Measurements from ENCODE around the gene ADSL. TPM values are rescaled to one million over a fixed set of nuclear protein-coding genes. Genes with fewer than 3 reads are reported as not detected.
A peak's percentile ranks its signal among the peaks of the same experiment; 100 is the strongest.

ADSL gene
- total RNA-seq, 1 donor from 2014 or later = 52.0 TPM

- intact Hi-C loops (cut with DNase I) = no loop called here
- no peak for ATAC-seq (ENCODE audit: poor library complexity)
- DNase-seq = no peak
Measured at GRCh38 chr22:40422558-40423309, 76.4 kb downstream of the ADSL start.

- DNase-seq = no peak
- peak; percentile 16 for ATAC-seq (ENCODE audit: poor library complexity)
- intact Hi-C loops (cut with DNase I) = no loop called here
Measured at GRCh38 chr22:40423310-40423688, 77.0 kb downstream of the ADSL start.

GRCh38 chr22:40423882-40424640 is 77.8 kb downstream of the ADSL start:
- ATAC-seq (ENCODE audit: poor library complexity) (peak; percentile 12), DNase-seq (no peak)
- intact Hi-C loops (cut with DNase I) = no loop called here

GRCh38 chr22:40425082-40425481 is 78.8 kb downstream of the ADSL start:
- DNase-seq (no peak), ATAC-seq (ENCODE audit: poor library complexity) (no peak)
- intact Hi-C loops (cut with DNase I) = no loop called here

- ATAC-seq (ENCODE audit: poor library complexity) (no peak), DNase-seq (no peak)
- intact Hi-C loops (cut with DNase I) = no loop called here
Measured at GRCh38 chr22:40426594-40427333, 80.5 kb downstream of the ADSL start.

GRCh38 chr22:40428796-40429195 is 82.5 kb downstream of the ADSL start:
- DNase-seq (no peak), ATAC-seq (ENCODE audit: poor library complexity) (no peak)
- intact Hi-C loops (cut with DNase I) = no loop called here

- ATAC-seq (ENCODE audit: poor library complexity) (no peak), DNase-seq (no peak)
- intact Hi-C loops (cut with DNase I) = no loop called here
Measured at GRCh38 chr22:40429481-40429880, 83.2 kb downstream of the ADSL start.

- ATAC-seq (ENCODE audit: poor library complexity) (no peak), DNase-seq (no peak)
- intact Hi-C loops (cut with DNase I) = loop anchor here (10.0 kb wide), 1 partner anchor 54 kb away; no protein-coding TSS in a partner anchor
Measured at GRCh38 chr22:40430991-40431390, 84.7 kb downstream of the ADSL start.

GRCh38 chr22:40432157-40432556 is 85.9 kb downstream of the ADSL start:
- no peak for DNase-seq
- intact Hi-C loops (cut with DNase I) = loop anchor here (10.0 kb wide), 1 partner anchor 53 kb away; no protein-coding TSS in a partner anchor

GRCh38 chr22:40432625-40433024 is 86.3 kb downstream of the ADSL start:
- DNase-seq (no peak), ATAC-seq (ENCODE audit: poor library complexity) (no peak)
- intact Hi-C loops (cut with DNase I) = loop anchor here (10.0 kb wide), 1 partner anchor 52 kb away; no protein-coding TSS in a partner anchor

More at GRCh38 chr22:40432157-40432556, 85.9 kb downstream of the ADSL start:
- ATAC-seq (ENCODE audit: poor library complexity) = no peak

GRCh38 chr22:40433416-40434090 is 87.3 kb downstream of the ADSL start:
- intact Hi-C loops (cut with DNase I) = loop anchor here (10.0 kb wide), 1 partner anchor 51 kb away; no protein-coding TSS in a partner anchor
- DNase-seq (no peak), ATAC-seq (ENCODE audit: poor library complexity) (no peak)

- DNase-seq (no peak), ATAC-seq (ENCODE audit: poor library complexity) (no peak)
- intact Hi-C loops (cut with DNase I) = loop anchor here (10.0 kb wide), 1 partner anchor 51 kb away; no protein-coding TSS in a partner anchor
Measured at GRCh38 chr22:40434106-40434505, 87.8 kb downstream of the ADSL start.

- DNase-seq (no peak), ATAC-seq (ENCODE audit: poor library complexity) (no peak)
- intact Hi-C loops (cut with DNase I) = loop anchor here (10.0 kb wide), 1 partner anchor 50 kb away; no protein-coding TSS in a partner anchor
Measured at GRCh38 chr22:40434745-40435144, 88.4 kb downstream of the ADSL start.

GRCh38 chr22:40436505-40437431 is 90.5 kb downstream of the ADSL start:
- ATAC-seq (ENCODE audit: poor library complexity) (peak; percentile 69), DNase-seq (no peak)
- intact Hi-C loops (cut with DNase I) = loop anchor here (10.0 kb wide), 1 partner anchor 48 kb away; no protein-coding TSS in a partner anchor
